AG04450 (cell line): ENCODE data around the gene RUSC1. TPM values are rescaled to one million over a fixed set of nuclear protein-coding genes. Genes with fewer than 3 reads are reported as not detected.

Experiments
- CTCF ChIA-PET: fragments of 300-600, 350-600 bp; formaldehyde crosslinking; extraction: SDS; loops from one replicate; lab custom pipeline; 2022; ENCODE audit warnings: antibody characterized with exemption, inconsistent platforms; lab: Charles Lee
- POLR2A ChIA-PET: fragments of 350-600 bp; formaldehyde crosslinking; extraction: SDS; loops from one replicate; lab custom pipeline; 2021; ENCODE audit warnings: antibody characterized with exemption, inconsistent platforms; lab: Yijun Ruan, JAX
- DNase-seq: peaks from one replicate; pipeline ENCODE4 v3.0.0-alpha.2; 2011; ENCODE audit warnings: low read depth, low spot score
- H3K27ac ChIP-seq: one replicate; pipeline ENCODE4 v1.5.1; 2012; ENCODE audit warnings: low read depth, low read length, control low read depth
- H3K27me3 ChIP-seq: one replicate; pipeline ENCODE4 v1.6.0; 2012; ENCODE audit warnings: low read length; ENCODE audit not compliant: control insufficient read depth, insufficient read depth
- H3K4me3 ChIP-seq: 2 replicates; pipeline ENCODE4 v1.5.1; 2011; ENCODE audit warnings: mild to moderate bottlenecking, low read depth, low read length, control low read depth
- H3K9me3 ChIP-seq: 2 replicates; pipeline ENCODE4 v1.5.1; 2012; ENCODE audit warnings: low read length; ENCODE audit not compliant: control insufficient read depth, insufficient read depth
- CTCF ChIP-seq: IDR thresholded peaks from 2 replicates; pipeline ENCODE4 v1.5.1; 2011; ENCODE audit warnings: low read depth, low read length, control low read depth, inconsistent platforms
- polyA plus RNA-seq: library from polyadenylated mRNA; depleted of rRNA; stranded (reverse); fragments of >200 nt; gene quantifications from 2 replicates; pipeline ENCODE4 v1.2.3, GENCODE V29; 2011

The RUSC1 gene
- polyA plus RNA-seq, 1 experiment, result 20.9 TPM

GRCh38 chr1:155300553-155301329 lies 20.0 kb upstream of the RUSC1 start:
- DNase-seq, result no peak
- H3K27me3 ChIP-seq, result peaks cover 25% of the 10 kb centered on the region
- no peak overlapping the region for H3K27ac ChIP-seq
- ChIA-PET POLR2A (no interaction called here), CTCF (interaction anchor here (0.9 to 1.2 kb wide), 2 partner anchors 24 to 51 kb away, joined by 3 to 5 read pairs; no protein-coding TSS in a partner anchor)
- no peaks in the 10 kb centered on the region; the same call in 1 of the 2 replicates for H3K9me3 ChIP-seq
- no peak for TF ChIP-seq CTCF
- H3K4me3 ChIP-seq, result no peak overlapping the region

DNA sequence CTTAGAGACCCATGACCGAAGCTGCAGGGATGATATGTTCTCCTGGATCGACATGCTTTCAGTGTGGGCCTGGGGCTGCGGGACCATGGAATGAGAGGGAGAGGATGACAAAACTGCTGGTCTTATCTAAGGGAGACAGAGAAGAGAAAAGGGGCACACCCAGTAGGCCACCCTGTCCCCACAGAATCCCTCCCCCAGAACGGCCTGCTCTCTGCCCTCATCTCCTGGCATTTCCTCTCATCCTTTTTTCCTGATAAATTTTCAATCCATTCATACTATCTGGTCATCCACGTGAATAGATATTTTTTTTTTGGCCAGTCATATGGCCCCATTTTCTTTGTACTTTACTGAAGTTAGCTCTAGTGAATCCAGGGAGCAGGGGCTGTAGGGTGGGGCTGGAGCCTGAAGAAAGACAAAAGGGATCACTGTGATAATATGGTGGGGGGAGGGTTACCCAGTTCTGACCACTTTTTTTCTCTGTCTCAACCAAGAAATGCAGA lies 19.3 kb upstream of the RUSC1 start, which contains the start of gene PKLR:
TSS of gene PKLR (minus strand) at position 97 of the 500 bp plus-strand sequence. CDS start at position 54, 43 bp downstream.
- CTCF ChIA-PET, result interaction anchor here (1.1 kb wide), 1 partner anchor 51 kb away, joined by 3 read pairs; no protein-coding TSS in a partner anchor
- no peak for TF ChIP-seq CTCF
- POLR2A ChIA-PET, result no interaction called here
- Histone ChIP-seq H3K9me3 (no peaks in the 10 kb centered on the region), H3K4me3 (no peak within 1 kb of the TSS), H3K27ac (no peak within 1 kb of the TSS), H3K27me3 (peaks cover 18% of the 10 kb centered on the region)
- no peak for DNase-seq

GRCh38 chr1:155304558-155305063 lies 16.1 kb upstream of the RUSC1 start:
- no peak for TF ChIP-seq CTCF
- DNase-seq, result no peak
- peaks cover 5% of the 10 kb centered on the region for H3K27me3 ChIP-seq
- ChIA-PET CTCF (interaction anchor here (5.9 kb wide), 1 partner anchor 54 kb away, joined by 46 read pairs; no protein-coding TSS in a partner anchor), POLR2A (interaction anchor here (0.6 kb wide), 1 partner anchor 24 kb away, joined by 4 read pairs; no protein-coding TSS in a partner anchor)
- H3K4me3 ChIP-seq, result no peak overlapping the region
- H3K27ac ChIP-seq, result no peak overlapping the region
- no peaks in the 10 kb centered on the region; the same call in 1 of the 2 replicates for H3K9me3 ChIP-seq

- no peak for TF ChIP-seq CTCF
- H3K27ac ChIP-seq, result no peak overlapping the region
- CTCF ChIA-PET, result interaction anchor here (3.0 to 5.9 kb wide), 2 partner anchors 16 to 55 kb away, joined by 10 to 46 read pairs; partner anchors contain the start of gene RUSC1
- no peaks in the 10 kb centered on the region; the same call in 1 of the 2 replicates for H3K9me3 ChIP-seq
- H3K4me3 ChIP-seq, result no peak overlapping the region
- no peak for DNase-seq
- peaks cover 4% of the 10 kb centered on the region for H3K27me3 ChIP-seq
- POLR2A ChIA-PET, result interaction anchor here (1.2 kb wide), 1 partner anchor 18 kb away, joined by 3 read pairs; no protein-coding TSS in a partner anchor
Observed at GRCh38 chr1:155305881-155306391, 14.8 kb upstream of the RUSC1 start.
